HT-29 (cell line): ENCODE measurements around the gene CRYGN. TPM values are rescaled to one million over a fixed set of nuclear protein-coding genes. Genes with fewer than 3 reads are reported as not detected.

ENCODE experiments used
- DNase-seq: peaks from one replicate; pipeline ENCODE4 v3.0.0-alpha.2; 2015; ENCODE audit warnings: low spot score
- total RNA-seq: library from RNA; depleted of rRNA; stranded (reverse); fragments of >200 nt; shearing (Covaris generic); gene quantifications from 2 replicates; pipeline ENCODE4 v1.2.3, GENCODE V29; 2014

CRYGN gene
- total RNA-seq, 1 experiment from 2014 or later = 1.4 TPM

DNA sequence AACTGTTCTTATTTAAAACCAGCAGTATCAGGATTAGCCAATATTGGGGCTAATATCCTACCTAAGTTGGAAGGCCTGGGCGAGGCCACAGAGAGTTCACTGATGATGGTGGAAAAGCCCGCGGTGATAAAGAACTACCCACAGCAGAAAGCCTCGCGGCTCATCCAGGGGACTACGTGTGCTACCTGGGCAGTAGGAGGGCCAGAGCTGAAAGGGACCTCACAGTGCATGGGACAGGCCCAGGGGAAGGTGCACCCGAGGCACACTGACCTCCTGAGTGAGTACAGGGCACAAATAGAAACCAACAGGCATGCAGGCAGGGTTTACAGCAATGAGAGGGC is 31.5 kb downstream of the CRYGN start:
- DNase-seq = no peak

DNA sequence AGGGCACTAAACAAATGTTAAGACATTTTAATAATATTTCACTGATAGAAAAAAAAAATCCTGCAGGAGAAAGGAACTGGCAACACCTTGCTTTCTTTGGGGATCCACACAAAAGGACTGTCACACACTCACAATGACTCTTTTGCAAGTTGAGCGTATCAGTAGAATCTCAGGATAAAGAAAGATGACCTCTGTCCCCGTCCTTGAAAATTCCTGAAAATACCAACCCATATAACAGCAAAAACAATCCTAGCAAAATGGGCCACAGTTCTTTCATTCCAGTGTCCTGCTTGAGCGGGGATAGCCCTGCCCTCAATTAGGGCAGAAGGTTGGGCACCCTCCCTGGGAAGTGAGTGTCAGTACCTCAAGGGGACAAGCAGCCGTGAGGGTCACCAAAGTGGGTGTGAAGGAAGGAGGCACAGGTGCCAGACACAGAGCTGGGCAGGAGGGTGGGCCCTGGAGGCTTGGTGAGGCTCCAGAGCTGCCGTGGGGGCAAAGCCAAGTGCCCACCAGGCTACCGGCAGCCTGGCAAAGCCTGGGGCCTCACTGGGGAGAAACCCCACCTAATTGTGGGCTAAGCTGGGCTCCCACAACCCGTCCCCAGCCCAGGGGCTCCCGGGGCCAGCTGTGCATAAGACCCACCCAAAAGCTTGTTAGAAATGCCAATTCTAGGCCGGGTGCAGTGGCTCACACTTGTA is 32.9 kb downstream of the CRYGN start:
- DNase-seq = no peak

DNA sequence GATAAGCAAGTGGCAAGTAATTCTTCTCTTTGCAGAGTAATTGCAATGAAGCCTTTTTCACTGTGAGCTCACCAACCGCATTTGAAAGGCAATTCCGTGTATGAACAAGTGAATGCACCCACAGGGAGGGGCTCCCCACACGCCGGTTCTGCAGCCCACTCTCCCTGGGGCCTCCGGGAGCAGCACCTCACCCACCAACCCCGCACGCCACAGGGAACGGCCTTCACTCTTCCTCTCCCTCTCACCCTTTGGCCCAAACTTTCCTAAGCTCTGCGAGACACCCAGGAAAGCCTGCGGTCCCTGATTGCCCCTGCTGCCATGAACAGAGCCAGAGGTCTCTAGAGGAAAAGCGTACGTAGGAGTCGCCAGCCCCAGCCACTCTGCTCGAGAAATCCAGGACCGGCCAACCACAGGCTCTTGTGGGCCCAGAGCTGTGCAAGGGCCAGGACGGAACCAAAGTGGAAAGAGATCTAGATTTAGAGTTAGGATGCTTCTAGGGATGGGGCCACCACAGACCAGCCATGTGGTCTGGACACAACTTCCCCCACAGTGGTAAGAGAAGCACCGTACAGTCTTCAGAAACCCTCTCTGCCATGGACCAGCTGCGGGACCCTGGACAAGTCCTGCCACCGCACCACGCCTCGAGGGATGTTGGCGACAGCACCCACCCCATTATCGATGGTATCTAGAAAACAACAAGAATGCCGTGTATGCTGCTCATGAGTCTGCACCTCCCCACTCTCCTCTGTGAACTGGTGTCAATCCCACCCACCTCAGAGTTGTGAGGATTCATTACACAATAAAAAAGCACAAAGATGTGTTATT is 33.7 kb downstream of the CRYGN start:
- no peak for DNase-seq

DNA sequence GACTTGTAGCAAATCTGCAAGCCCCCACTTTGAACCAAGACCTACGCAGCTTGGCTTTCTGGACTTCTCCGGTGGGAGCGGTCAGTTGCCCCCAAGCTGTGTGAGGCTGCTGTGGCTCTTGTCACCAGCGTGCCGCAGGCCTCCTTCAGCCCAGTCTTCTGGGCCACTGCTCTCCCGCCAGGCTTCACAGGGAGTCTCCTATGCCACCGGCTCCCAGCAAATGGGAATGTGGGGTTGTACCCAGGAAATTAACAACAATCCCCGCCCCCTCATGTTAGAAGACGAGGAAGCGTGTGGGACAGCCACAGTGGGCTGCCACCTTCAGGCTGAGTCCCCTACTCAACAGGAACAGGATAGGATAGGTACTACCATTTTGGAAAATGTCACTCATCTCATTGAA is 34.4 kb downstream of the CRYGN start:
- no peak for DNase-seq

DNA sequence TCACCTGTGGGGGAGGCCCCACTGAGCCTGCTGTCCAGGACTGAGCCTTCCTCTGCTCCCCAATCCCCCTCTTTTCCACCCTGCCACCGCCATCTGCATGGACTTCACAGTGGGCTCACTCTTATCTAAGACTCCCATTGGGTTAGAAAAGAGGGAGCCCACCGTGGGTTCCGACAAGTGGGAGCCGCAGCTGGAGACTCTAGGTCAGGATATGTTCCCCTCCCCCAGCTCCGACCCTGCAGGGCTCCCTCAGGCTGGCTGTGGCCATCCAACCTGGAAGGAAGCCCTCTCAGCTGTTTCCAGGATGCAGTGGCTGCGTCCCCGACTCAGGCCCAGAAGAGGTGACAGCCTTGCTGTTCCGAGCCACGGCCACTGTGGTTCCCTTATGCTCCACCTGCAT is 34.9 kb downstream of the CRYGN start:
- no peak for DNase-seq

DNA sequence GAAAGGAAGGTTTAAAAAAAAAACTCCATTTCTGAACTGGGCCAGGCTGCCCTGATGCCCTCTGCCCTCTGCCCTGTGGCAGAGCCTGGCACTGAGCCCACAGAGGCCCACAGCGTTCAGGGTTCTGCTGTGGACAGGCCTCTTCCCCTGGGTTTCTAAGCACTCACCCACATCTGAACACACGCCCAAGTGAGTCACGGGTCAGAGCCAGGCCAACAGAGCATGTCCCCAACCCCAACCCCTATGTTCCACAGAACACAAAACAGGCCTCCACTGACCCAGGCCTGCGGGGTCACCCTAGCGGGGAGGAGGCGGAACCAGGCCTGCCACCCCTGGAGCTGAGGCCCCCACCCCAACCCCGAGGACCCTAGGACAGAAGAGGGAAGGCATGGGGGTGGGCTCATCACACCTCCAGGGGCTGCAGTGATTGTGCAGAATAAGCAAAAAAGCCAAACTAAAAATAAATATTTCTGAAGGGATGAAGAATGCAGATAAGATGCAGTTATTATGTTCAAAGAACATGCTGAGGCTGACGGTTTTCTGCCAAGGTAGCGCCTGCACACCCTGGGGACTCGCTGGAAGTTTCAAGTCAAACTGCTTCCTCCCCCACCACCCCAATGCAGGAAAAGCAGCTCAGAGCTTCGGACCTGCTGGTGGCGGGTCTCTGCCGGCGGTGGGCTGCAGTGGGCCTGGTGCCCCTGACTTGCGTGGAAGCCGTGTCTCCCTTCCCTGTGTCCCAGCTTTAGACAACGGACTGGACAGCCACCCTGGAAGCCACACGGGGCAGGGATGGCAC is 35.5 kb downstream of the CRYGN start:
- DNase-seq = peak; percentile 69

DNA sequence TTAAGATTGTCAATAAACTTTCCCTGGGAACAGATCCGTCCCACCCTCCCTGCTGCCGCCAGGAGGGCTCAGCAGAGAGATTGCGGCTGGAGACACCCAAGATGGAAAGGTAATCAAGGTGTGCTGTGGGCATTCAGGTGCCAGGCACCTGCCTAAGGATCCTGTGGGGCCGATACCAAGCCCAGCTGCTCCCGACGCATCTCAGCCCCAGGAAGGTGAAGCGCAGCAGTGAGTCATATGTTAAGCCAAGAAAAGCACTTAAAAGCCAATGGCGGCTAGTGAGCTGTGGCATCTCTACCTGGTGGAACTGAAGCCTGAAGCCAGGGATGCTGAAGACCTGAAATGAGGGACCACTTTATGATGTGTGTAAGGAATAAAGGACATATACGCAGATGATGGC is 36.2 kb downstream of the CRYGN start:
- peak; percentile 82 for DNase-seq

DNA sequence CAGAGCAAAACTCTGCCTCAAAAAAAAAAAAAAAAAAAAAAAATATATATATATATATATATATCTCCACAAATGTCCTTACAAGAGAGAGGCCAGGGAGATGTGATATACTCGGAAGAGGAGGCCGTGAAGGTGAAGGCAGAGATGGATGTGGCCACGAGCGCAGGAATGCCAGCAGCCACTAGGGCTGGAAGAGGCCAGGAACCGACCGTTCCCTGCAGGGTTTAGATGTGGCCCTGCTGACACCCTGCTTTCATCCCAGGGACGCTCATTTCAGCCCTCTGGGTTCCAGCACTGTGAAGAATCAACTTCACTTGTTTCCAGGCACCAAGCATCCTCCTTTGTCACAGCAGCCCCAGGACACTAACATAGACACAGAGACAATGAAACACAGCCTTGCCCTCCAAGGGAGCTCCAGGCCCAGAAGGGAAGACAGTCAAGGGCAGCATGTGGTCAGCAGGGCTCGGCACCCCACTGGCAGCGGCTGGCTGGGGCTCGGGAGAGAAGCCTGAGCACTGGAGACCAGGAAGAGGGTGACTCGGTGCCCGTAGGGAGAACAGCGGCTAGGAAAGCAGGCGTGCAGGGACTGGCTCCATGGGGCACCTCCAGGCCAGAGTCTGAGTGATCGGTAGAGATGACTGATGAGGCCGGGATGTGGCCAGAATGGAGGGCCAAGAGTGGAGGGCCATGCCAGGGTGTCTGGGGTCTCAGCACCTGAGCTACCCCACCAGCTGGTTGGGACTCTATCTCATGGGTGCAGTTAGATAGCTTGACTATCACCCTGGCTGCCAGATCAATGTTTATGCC is 37.7 kb downstream of the CRYGN start:
- DNase-seq = no peak

DNA sequence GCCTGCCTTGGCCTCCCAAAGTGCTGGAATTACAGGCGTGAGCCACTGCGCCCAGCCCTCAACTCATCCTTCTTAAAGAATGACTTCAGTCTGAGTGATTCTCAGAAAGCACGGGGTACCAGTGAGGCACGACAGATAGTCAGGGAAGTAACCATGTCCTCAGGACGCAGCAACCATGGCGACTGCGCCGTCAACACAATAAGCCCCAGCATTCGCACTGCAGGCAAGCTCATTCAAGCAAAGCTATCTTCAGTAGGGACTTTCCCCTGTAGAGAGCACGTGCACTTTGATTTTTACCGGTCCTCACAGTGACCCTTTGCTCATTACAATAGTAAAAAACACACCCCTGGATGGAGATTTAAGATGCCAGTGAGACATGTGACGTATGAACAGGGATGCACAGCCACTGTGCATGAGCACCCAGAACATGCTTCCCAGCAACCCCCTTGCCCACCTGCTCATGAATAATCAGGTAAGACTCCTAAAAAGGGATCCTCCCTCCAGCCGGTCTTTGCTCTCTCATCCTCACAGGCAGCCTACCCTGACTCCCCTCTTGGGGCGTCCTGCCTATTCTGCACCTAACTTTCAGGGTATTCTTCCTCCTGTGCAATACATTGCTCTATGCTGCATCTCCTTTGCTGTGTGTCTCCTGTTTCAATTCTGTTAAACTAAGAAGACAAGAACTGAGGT is 39.2 kb downstream of the CRYGN start:
- no peak for DNase-seq

DNA sequence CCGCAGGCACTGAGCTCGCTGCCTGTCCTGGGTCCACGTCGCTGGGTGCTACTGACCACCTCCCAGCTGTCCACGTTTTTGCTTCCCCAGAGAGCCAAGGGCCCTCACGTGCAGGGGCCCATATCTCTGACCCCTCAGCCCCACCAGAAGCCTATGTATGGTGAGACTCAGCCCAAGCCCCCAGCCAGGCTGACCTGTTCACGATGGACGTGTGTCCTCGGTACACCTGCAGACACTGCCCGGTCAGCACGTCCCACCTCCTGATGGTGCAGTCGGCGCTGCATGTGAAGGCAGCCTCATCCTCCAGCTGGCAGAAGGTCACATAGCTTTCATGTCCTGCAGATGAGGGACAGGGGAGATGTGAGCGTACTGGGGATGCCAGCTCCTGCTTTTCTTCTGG is 40.0 kb downstream of the CRYGN start:
- no peak for DNase-seq

DNA sequence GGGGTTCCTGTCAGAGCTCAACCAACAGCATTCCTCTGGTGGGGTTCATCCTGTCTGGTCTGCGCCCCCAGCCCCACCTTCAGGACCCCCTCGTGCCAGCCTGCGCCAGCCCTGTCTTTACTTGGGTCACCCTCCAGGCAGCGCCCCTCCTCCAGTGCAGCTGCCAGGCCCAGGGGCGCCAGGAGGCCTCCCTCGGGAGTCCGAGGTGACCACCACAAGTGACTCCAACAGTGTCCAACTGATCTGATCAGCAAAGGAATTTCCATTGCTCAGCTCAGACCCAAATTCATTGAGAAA is 40.7 kb downstream of the CRYGN start:
- no peak for DNase-seq

DNA sequence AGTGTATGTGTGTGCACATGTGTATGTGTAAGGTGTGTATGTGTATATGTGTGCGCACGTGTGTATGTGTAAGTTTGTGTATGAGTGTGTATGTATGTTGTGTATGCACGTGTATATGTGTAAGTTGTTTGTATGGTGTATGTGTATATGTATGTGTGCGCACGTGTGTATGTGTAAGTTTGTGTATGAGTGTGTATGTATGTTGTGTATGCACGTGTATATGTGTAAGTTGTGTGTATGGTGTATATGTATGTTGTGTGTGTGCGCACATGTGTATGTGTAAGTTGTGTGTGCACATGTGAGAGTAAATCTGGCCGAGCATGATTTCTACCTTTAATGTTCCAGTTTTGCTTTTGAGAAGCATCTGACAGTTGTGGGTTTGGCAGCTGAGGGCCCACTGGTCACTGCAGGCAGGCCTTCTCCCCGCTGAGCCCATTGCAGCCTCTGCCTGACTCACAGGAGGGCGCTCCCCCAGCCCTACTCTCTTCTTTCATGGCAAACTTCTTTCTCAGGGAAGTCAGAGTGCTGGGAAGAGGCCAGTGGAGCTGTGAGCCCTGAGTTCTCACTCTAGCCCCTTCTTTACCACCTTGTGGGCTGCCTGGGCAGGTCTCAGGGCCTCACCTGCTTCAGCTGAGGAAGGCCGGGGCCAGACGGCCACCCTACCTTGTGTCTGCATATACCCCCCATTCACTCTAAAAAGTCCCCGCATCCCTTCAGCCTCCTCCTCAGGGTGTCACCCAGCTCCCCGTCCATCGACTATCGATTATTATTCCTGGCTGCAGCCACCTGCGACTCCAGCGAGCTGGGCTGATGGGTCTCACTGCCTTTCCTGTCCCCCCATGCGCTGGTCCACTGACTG is 41.3 kb downstream of the CRYGN start:
- no peak for DNase-seq

DNA sequence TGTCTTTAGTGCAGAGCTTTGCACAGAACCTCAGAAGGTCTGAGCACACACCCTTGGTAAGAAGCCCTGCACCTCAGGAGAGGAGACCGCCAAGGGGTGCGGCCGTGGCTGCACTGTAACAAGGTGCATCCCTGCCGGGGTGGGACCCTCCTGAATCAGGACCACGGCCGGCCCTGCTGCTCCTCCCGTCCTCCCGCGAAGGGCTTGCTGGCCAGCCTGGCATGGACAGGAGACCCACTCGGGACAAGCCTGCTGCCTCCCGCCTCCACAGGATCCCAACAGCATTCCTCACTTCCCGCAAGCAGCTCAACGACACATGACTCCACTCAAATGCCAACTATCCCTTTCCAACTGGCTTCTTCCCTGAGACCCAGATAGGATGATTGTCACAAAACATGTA is 42.9 kb downstream of the CRYGN start:
- DNase-seq = no peak

DNA sequence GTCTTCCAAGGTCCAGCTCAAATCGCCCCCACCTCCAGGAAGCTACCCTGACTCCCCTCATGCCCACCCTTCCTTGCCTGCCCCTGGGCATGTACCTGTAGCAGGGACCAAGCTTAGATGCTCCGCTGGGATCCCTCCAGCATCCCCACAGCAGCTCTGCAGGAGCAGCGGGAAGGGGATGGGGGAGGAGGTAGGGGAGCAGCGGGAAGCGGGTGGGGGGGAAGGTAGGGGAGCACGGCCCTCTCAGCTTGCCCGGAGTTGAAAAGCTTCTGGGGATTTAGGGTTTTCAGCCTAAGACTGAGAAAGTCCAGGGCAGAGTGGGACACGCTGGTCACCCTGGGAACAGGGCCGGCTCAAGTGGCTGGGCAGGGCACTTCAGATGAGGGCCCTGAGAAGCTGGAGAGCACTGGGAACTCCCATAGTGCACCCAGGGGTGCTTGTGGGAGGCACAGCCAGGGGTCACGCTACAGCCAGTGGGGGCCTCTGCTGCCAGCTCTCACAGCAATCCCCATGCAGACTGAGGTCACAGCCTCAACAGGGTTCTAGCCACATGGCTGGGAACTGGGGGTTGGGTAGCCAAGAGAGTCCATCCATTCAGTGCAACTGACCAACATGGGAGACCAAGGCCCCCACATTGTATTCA is 43.5 kb downstream of the CRYGN start:
- DNase-seq = no peak

DNA sequence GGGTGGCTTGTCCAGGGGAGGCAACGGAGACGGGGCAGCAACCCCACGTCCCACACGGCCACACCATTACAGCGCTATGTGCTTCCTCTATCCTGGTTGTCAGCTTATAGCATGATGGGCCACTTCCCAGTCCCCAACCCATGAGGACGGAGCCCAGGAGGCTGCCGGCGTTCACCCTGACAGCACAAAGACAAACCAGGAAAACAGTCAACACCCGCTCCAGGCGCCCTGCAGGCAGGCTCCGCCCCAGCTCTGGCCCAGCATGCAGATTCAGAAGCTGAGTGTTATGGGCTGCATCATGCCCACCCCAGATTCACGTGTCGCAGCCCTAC is 44.9 kb downstream of the CRYGN start:
- DNase-seq = no peak

DNA sequence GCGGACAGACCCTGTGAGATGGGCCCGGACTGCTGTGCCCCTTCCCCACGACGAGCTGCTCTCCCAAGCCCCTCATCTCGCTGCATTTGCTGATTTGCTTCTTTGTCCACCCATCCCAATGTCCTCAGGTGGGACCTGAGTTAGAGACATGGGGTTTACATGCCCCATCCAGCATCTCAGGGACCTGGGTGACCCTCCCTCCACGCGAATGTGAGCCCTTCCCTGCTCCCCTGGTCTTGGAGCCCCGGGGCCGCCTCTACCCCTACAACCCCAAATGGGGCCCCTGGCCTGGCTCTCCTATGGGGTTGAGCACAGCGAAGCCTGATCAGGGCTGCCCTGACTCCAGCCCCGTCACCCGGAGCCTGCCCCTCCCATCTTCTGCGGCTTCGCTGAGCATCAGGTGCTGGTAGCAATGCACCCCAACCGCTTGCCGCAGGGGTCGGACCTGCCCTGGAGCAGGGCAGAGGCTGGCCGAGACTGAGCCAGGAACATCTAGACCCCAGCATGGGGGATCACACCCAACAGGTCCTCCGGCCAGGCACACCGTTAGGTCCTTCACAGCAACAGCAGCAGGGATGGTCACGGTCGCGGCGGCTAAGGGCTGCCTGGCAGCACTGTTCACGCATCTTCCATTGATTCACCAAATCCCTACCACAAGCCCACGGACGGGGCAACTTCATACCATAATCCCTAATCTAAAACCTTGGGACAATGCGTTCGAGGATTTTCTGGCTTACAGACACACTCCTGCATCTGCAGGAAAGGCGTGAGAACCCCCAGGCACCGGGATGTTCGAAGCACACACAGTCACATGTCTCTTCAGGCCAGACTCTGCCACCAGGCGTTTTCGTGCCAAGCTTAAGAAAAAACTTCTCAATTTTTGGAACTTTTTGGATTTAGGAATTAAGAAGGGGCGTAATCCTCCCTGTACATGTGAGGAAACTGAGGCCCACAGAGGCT is 45.6 kb downstream of the CRYGN start:
- no peak for DNase-seq

DNA sequence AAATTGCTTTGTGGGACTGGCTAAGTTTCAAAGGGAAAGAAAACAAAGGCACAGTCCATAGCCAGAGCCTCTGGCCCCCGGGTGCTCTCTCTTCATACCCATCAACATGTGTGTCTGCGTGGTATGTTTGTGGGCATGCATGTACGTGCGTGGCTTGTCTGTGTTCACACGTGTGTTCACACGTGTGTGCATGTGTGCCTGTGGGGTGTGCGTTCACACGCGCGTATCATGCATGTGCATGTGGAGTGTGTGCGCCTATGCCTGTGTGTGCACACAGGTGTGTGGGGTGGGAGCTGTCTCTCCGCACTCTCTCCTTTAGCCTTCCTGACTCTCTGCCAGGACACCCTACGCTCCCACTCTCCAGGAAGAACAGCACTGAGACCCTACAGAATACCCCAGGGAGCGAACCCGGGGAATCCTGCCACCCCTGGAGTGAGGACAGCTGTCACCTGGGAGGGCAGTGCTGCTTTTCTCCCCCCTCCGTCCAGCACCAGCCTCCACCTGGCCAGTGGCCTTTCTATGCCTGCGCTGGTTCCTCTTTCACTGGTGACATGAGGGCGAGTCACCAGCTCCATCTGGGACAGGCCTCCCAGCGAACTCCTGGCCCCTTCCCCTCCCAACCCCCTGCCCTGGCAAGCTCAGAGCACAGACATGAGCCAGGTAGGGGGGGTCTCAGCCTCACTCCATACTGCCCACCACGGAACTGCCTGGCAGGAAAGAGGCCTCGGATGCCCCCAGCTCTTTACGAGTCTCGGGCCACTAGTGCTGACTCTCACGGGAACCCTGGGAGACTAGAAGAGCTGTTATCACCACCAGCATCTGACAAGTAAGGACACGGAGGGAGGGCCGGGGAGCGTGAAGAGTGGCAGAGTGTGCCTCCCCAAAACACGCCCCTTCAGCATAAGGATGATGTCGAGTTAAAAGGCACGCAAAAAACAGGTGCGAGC is 46.6 kb downstream of the CRYGN start:
- DNase-seq = no peak

DNA sequence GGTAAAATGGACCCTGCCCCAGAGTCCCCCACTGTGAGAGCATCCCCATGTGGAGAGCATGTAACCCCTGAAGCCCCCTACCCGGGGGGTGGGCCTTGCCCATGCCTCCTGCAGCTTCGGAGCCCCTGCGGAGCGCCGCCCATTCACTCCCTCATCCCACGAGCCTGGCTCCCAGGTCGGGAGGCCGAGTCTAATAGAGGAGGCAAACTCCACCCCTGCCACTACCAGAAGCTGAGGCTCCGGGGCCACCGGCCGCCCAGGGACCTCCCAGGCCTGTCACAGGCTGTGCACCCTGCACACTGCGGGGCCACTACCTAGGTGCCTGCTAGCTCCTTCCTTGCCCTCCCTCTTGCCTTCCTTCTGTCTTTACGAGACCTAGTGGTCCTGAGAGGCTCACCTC is 47.5 kb downstream of the CRYGN start:
- DNase-seq = no peak
